ENCODE results near the gene NSG2.

NSG2 gene

GRCh38 chr5:174046558-174046957, 1.1 kb downstream of the NSG2 start:
- H3K4me3 ChIP-seq (ENCODE audit: control insufficient read depth, low read depth, low read length), result no peak overlapping the region
- no peak for DNase-seq (ENCODE audit: low read depth)
- TF ChIP-seq CTCF (conservative IDR thresholded peaks at IDR 0.05; ENCODE audit: control insufficient read depth, insufficient read depth, low read depth, low read length), result no peak

GRCh38 chr5:174047472-174048099, 2.1 kb downstream of the NSG2 start:
- TF ChIP-seq CTCF (conservative IDR thresholded peaks at IDR 0.05; ENCODE audit: control insufficient read depth, insufficient read depth, low read depth, low read length), result no peak
- no peak overlapping the region for H3K4me3 ChIP-seq (ENCODE audit: control insufficient read depth, low read depth, low read length)
- no peak for DNase-seq (ENCODE audit: low read depth)

- DNase-seq (ENCODE audit: low read depth), result no peak
- no peak for TF ChIP-seq CTCF (conservative IDR thresholded peaks at IDR 0.05; ENCODE audit: control insufficient read depth, insufficient read depth, low read depth, low read length)
- H3K4me3 ChIP-seq (ENCODE audit: control insufficient read depth, low read depth, low read length), result no peak overlapping the region
These were observed 7.1 kb downstream of the NSG2 start for GRCh38 chr5:174052636-174053035.

GRCh38 chr5:174053905-174054304, 8.4 kb downstream of the NSG2 start:
- no peak for DNase-seq (ENCODE audit: low read depth)
- H3K4me3 ChIP-seq (ENCODE audit: control insufficient read depth, low read depth, low read length), result no peak overlapping the region

GRCh38 chr5:174056064-174056847, 10.8 kb downstream of the NSG2 start:
- no peak for DNase-seq (ENCODE audit: low read depth)
- TF ChIP-seq CTCF (conservative IDR thresholded peaks at IDR 0.05; ENCODE audit: control insufficient read depth, insufficient read depth, low read depth, low read length), result no peak
- no peak overlapping the region for H3K4me3 ChIP-seq (ENCODE audit: control insufficient read depth, low read depth, low read length)

More at GRCh38 chr5:174053905-174054304, 8.4 kb downstream of the NSG2 start:
- TF ChIP-seq CTCF (conservative IDR thresholded peaks at IDR 0.05; ENCODE audit: control insufficient read depth, insufficient read depth, low read depth, low read length), result no peak

GRCh38 chr5:174057206-174057605, 11.7 kb downstream of the NSG2 start:
- no peak for TF ChIP-seq CTCF (conservative IDR thresholded peaks at IDR 0.05; ENCODE audit: control insufficient read depth, insufficient read depth, low read depth, low read length)
- no peak for DNase-seq (ENCODE audit: low read depth)
- H3K4me3 ChIP-seq (ENCODE audit: control insufficient read depth, low read depth, low read length), result no peak overlapping the region

Measured in fibroblast of mammary gland (primary cell).